ENCODE measurements around the gene PIGP.
"Not testable (repeated sequence)": the region's sequence is repeated elsewhere in the genome, so short reads cannot be mapped to it uniquely, and the experiment has no call there.

The PIGP gene

DNA sequence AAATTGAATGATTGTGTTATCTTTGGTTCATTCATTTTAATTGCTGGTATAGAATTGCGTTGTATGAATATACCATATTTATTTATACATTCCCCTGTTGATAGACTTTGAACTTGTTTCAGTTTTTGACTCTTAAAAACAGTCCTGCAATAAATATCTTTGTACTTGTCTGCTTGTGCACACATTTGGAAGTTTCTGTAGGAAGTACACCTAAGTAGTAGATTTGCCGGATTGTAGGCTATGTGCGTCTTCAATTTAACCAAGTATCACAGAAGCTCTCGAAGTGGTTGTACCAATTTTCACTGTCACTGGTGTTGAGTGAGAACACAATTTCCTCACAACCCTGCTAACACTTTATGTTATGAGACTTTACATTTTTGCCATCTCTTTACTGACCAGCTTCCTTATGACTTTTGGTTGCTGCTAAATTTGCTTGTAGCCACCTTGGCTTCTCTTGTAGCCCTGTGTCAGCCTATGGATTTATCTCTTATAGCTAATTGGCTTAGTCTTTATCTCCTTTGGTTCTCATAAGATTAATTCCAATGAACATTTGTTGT, 2.4 kb upstream of the PIGP start:
- DNase-seq = no peak

DNA sequence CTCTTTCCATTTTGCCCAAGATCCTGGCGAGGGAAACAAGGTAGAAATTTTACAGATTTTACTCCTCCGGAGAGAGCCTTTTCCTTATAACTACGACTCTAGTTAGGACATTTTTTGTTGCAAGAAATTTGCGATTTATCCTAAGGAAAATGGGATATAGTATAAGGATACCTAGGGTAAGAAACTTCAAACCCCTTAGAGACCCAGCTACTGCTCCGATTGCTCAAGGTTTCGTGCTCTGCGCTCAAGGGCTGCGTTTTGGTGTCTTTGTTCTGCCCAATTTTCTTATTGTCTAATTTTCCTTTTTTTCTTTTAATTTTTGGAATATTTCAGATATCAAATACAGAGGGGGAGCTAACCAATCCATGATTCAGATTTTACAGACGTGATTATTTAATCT, 1.7 kb upstream of the PIGP start:
- no peak for DNase-seq

DNA sequence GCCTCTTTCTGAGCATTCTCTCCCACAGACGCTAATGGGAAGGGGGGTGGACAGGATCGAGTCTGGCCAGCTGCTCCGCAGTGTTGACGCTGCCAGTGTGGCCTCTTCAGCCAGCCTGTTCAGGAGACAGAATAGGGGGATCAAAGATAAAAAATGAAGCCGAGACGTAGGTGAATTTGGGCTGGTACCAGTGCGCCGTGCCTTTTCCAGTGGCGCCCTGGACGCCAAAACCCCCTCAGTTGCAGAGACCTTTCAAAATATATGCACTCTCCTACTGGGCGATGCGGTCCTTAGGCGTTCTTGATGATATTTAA, 1.3 kb upstream of the PIGP start:
- no peak for DNase-seq

DNA sequence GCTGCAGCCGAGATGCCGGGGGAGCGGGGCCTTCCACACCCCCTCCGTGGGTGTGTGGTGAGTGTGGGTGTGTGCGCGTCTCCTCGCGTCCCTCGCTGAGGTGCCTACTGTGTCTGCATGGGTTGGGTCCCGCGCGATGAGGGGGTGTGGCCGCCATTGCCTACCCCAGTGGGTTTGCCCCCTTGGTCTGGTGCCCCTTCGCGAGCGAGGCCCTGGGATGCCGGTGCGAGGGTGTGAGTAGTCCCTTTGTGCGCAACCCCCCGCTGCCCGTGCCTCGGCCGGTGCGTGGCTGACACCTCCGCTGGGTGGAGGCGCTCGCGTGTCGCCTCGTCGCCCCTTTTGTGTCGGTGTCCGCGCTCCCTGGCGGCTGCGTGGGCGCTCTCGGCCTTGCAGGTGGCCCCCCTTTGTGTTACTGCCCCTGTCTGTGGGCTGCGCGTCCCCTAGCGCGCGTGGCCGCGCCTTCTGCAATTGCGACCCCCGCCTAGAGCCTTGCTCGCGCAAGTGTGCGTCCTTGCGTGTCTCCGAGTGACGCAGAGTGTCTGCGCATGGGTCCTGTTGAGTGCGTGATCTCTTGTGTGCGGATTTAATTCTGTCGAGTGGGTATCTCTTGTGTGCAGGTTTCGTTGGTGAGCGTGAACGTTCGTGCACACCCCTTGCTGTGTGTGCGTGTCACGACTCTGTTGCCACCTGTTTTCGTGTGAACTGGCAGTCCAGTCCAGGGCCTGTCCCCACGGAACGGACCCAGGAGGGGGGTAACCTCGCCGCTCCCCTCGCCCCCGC, 736 bp upstream of the PIGP start:
- DNase-seq = no peak

DNA sequence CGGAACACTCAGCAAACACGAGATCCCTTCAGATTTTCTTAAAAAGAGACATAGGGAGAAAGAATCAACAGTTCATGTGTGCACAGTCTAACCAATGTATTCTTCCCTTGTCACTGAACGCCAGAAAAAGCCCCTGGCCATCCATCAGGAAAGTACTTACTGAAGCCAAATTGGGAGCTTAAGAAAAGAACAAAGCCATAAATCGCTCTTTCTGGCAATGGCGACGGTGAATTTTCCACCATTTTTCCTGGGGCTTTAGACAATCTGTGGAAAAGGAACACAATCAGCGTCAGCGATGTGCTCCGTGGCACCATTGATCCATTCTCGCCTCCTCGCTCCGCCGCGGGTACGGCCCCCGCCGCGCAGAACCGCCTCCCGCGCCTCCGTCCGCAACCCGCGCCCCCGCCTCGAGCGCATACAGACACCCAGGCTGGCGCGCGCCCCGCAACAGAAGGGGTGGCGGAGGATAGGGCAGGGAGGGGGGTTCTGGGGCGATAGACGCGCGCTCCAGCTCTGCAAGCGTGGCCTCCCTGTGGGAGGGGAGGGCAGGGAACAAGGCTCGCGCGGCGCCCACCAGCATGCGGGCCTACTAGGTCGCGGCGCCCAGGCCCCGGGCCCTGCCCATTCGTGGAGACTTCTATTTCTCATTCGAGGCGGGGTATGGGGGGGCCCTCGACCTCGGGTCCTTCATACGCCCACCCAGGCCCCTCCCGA, 440 bp downstream of the PIGP start:
- DNase-seq = peak; percentile 88

DNA sequence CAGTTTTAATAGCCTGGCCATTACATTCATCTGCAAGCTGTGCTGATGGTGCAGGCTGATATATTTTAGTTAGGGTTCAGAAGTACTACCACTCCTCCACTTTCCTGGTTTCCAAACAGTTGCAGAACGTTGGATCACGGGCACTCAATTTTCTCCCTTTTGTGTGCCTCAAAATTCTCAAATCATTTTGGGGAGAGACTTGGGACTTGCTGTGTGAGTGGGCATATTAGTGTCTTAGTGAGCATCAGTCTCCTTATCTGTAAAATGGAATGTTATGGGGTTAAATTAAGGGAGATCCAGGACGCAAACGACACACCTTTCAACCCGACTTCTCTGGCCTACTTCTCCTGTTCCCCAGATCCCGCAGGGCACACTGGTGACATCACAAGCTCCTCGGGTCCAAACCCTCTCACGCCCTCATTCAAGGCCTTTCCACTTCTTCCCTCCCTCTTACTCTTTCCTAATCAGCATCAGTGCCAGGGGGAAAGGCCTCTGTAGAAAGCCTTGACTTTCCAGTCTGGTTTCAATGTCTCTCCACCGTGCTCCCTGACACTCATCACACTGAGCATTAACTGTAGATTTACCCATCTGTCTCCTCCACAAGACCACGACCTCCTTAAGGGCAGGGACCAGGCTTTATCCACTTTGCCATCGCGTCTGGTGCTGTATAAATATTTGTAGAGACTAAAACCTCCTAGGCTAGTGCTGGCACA, 1.2 kb downstream of the PIGP start:
- DNase-seq = peak; percentile 13

DNA sequence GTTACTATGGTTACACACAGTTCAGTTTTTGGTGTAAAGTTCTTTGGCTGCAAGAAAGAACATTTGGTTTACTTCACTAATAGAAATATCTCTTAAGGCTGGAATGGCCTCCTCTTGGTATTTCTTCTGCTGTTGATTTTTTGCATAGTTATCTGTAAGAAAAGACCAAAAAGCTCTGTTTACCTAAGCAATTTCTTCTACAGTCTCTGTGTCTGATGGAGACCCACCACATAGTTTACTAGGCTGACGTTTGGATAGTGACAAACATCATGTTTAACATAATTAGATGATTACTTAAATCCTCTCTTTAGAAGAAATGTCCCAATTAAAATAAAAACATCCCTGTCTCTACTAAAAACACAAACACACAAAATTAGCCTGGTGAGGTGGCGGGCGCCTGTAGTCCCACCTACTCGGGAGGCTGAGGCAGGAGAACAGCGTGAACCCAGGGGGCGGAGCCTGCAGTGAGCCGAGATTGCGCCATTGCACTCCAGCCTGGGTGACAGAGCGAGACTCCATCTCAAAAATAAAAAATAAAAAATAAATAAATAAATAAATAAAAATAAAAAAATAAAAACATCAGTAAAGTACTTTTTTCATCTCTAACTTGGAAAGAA, 7.2 kb downstream of the PIGP start:
- no peak for DNase-seq

DNA sequence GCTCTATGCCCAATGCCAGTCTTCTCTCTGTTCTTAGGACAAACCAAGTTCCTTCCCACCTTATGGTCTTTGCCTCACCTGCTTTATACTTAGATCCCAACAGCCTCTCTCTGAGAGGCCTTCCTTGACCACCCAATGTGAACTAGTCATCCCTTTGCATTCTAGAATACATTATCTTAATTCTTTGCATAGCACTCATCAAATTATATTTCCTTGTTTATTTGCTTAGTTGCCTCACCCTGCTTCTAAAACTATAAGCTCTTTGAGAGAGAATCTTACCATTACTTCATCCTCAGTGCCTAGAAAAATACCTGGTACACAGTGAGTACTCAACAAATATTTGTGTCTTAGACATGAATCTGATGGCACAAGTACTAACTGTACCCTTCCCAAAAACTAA, 8.0 kb downstream of the PIGP start:
- no peak for DNase-seq

DNA sequence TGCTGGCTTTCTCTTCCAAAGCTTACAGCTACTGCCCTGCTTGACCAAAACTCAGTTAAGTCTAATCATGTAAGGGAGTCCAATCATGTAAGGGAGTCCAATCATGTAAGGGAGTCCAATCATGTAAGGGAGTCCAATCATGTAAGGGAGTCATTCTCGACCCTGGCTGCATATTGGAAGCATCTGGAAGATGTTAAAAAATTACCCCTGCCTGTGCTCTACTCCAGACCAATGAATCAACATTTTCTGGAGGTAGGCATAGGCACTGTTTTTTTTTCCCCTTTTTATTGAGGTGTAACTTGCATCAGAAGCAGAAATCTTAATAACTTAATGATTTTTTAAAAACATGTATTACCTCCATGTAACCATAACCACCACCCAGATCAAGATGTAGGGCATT, 9.4 kb downstream of the PIGP start:
- DNase-seq = no peak

DNA sequence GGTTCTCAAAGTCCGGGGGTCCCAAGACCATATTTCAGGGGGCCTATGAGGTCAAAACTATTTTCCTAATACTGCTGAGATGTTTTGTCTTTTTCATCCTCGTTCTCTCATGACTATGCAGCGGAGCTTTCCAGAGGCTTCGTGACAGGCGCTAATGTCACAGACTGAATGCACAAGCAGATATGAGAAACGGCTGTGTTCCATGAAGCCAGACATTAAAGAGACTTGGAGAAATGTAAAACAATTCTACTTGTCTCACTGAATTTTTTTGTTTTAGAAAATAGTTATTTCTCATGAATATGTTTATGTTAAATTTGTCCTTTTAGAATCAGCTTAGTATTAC, 10.3 kb downstream of the PIGP start:
- no peak for DNase-seq

DNA sequence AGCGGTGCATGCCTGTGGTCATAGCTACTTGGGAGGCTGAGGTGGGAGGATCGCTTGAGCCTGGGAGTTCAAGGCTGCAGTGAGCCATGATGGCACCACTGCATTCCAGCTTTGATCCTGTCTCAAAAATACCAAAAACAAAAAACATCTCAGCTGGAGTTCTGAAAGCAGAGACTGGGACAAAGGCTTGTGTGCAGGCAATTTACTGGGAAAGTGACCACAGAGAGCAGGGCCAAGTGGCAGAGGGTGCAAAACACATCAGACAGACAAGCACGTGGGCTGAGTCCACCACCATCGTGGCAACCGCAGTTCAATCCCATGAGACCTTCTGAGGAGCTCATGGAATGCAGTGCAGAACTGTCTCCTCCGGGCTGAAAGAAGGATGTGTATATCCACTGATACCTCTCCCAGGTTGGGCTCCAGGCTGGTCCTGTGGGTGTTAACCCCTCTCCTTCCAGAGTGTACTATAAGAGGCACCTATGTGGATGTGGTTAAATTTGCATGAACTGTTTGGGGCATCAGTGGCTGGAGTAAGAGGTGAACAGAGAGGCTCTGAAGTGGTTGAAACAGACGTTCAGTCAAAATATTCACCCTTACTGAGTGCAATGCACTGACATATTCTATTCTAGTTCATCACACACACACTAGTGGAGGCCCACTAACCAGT, 10.8 kb downstream of the PIGP start:
- DNase-seq = no peak

DNA sequence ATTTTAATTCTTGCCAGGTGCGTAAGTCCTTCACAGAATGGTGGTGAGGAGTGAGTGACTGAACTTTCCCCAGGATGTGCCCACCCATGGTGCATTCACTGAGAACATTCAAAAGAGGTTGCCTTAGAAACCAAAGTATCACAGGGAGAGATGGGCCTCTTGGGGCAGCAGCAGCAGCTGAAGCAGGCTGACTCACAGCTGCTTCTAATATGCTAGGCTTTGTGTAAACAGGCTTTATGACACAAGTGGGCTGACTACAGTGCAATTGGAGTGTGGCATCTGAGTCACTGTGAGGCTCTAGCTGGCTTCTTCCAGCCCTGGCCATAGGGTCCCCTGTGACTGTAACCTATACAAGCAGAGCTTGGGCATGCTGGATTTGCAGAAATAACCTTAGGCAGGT, 12.6 kb downstream of the PIGP start:
- DNase-seq = peak; percentile 53

DNA sequence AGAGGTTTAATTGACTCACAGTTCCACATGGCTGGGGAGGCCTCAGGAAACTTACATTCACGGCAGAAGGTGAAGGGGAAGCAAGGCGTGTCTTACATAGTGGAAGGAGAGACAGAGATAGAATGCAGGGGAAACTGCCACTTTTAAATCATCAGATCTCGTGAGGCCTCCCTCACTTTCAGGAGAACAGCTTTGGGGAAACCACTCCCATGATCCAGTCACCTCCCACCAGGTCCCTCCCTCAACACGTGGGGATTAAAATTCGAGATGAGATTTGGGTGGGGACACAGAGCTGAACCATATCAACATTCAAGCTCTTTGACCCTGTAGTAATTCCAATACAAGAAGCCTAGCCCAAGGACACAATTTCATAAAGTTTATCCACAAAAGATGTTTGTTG, 13.7 kb downstream of the PIGP start:
- DNase-seq = no peak

DNA sequence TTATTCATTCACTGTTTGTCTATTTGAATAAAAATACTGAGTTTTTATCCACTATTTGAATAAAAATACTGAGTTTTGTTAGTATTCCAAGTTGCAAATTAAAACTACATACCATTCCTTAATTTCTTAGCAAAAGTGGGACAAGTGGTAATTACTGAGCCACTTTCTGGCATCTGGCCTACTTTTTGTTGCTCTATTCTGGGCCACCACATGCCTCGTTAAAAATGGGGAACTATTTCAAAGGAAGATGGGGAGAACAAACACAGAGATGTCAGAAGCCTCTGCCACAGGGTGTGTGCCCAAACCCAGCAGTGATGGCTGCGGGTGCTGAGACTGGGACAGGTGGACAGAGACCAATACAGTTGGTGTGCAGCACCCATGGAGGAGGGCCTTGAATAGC, 14.6 kb downstream of the PIGP start:
- DNase-seq = no peak

DNA sequence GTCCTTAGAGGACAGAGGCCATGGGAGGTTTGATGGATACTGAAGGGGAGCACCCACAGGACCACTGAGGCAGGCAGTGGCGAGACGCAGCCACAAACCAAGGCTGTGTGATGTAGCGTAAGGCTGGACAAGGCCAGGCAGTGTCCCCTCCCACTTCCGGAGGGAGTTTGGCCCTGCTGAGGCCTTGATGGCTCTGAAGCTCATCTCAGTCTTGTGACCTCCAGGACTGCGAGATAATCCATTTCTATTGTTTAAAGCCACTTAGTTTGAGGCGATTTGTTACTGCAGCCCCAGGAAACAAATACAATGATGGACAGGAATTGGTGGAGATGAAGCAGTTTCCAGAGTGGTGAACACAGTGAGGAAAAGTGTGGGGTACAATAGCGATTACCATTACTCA, 15.3 kb downstream of the PIGP start:
- DNase-seq = no peak

DNA sequence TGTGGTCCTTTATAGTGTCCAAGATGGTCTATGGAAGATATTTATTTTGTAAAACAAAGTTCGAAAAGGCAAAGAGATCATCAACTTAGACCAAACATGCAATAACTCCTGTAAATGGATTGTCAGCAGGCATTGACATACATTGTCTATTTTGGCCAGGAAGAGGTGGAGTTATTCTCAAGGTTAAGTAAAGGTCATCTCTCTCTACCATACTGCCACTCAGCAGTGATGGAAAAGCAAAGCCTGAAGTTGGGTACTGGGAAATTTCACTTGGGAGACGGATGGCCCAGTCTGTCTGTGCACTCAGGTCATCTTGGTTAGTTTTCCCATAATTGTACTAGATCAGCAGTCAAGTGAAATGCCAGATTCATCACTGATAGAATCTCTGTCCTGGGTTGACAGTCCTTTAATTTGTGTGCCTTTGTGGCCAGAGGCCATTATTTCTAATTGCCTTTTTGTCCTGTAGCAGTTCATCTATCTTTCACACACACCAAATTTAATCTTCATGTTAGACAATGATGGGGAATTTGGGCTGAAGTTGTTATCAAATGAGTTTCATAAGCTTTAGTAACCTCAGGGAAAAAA, 17.5 kb downstream of the PIGP start:
- no peak for DNase-seq

DNA sequence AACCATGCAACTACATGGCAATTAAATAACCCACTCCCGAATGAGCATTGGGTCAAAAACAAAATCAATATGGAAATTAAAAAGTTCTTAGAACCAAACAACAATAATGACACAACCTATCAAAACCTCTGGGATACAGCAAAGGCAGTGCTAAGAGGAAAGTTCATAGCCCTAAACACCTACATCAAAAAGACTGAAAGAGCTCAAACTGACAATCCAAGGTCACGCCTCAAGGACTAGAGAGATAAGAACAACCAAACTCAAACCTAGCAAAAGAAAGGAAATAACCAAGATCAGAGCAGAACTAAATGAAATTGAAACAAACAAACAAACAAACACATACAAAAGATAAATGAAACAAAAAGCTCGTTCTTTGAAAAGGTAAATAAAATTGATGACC, 23.1 kb downstream of the PIGP start:
- not testable (repeated sequence) for DNase-seq

DNA sequence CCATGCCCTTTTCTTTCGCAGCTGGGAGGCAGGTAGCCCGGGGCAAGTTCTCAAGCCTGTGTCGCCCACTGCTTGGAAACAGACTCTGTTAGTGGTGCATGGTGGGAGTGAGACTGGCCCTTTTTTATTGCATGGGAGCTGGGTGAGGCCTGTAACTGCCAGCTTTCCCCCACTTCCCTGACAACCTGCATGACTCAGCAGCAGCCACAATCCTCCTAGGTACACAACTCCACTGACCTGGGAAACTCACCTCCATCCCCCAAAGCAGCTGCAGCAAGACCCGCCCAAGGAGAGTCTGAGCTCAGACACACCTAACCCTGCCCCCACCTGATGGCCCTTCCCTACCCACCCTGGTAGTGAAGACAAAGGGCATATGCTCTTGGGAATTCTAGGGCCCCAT, 25.8 kb downstream of the PIGP start:
- DNase-seq = peak; percentile 15

DNA sequence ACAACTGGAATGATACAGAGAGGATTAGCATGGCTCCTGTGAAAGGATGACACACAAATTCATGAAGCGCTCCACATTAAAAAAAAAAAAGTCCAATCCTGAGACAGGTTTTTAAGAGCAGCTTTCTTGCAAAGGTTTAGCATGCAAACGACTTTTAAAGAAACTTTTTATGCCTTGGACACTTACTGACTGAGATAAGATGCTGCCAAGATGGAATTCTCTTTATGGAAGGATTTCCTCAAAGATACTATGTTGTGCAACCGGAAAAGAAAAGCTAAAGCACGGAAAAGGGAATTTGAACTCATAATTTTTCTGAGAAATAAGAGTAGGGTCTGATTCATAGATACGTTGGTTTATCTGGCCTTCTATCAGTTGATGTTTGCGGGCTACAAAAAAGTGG, 27.3 kb downstream of the PIGP start:
- DNase-seq = no peak

DNA sequence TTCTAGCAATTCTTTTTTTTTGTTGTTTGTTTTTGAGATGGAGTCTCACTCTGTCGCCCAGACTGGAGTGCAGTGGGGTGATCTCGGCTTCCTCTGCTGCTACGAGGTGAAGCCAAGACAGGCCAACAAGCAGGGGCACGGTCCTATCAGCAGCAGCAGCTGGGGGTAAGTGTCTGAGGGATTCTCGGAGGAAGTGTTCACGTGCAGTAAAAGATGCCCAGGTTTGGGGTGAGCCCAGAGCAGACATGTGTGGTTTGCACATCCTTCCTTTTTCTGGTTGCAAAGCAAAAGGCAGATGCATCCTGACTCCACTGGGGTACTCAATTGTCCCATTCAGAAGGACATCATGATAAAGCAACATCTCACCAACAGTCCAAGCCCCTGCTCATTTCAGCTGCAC, 27.7 kb downstream of the PIGP start:
- no peak for DNase-seq

DNA sequence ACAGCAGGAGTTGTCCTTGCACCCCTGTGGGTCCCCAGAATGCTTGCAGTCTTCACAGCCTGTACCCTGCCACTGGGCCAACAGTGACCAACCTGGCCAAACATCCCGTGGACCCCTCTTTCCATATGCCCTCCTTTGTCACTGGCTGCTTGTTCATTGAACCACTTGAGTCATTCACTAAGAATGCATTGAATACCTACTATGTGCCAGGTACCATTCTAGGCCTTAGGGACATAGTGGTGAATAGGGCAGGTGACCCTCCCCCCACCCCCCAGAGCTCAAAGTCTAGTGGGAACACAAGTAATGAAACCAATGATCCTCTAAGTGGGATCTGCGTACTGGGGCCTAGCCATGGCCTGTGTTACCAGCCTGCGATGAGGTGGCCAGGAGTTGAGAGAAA, 28.2 kb downstream of the PIGP start:
- DNase-seq = no peak

DNA sequence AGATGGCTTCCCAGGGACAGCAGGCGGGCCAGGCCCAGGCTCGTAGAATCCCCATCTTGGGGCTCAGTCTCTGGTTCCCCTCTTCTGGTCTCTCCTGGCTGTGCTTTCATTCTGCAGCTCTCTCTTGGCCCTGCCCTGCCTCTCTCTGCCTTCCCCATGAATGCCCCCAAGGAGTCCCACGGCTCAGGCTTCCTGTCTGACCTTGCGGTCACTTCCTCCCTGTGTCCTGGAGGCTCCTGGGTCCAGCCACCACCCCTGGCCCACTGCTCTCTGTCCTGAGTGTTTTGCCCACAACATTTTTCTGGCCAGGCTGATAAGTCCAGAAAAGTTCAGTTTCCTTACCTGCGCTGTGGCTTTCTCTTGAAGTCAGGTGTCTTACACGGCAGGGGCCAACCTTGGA, 29.1 kb downstream of the PIGP start:
- DNase-seq = no peak
